ENCODE data around the gene ELMO1.

The ELMO1 gene

DNA sequence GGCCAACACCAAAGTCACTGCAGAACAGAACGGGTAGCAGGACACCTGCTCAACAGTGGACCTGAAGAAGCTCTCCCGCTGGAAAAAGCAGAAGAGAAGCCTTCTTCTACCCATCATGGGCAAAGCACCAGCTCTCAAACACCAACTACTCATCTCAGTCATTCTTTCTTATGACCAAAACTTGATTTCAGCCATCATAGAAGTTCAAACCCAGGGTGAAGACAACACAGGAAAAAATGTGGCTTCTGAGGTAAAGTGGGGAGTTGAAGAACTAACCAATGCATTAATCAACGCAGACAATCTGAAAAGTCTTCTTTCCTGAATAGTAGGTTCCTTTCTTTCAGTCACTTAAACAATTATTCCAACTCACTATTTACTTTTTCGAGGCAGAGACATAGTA is 83.3 kb downstream of the ELMO1 start:
- DNase-seq, result no peak

DNA sequence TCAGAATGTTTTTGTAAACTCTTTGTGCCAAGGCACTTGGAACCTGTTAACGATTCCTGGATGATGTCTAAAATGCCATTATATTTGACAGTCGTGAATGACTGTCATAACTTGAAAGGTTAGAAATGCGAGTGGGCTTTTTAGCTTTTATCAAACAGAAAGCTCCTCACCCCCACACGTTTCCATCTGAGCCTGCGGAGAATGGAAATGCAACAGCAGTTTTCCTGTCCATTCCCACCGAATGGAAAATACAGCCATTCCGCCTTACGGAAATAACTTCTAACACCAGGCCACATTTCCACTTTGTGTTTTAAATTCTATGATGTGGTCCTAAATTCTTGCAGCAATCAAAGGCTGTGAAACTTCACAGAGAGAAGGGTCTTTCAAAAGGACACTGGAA is 83.8 kb downstream of the ELMO1 start:
- no peak for DNase-seq

DNA sequence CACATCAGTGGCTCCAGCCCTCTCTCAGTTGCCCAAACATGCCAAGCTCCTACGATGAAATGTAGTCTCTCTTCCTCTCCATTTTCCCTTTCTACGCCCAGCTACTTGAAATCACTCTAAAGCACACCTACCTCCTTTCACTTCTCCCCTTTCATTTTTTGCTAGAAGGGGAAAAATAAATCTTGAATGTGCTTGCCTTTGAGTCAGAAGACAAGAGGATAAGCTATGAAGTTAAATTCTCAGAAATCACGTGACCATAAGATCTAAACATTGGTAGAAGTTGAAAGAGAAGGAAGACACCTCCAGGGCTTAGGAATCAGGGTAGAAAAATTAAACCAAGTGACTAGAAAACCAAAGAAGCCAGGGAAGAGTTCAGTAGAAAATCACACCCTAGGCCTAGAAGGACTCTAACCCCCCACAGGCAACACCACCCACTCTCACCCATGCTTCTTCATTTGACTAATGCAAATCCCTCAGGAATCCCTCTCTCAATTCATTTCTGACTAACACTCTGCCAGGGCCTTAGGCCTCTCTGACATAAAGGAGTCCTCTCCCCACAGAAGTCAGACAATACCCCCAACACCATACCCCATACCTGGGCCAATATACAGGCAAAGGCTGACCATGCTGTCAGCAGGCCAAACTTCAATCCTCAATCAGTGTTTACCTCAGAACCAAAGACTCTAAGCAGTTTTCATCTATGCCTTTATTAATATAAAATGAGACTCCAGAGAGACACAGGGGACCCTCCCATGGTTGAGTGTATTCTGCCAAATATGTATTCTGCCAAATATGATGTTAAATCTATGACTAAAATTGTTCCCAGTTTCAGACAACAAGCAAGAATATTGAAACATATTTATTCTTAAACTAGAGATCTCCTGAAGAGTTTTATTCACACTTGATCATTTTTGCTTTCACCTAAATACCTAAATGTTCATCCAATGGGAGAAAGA is 84.8 kb downstream of the ELMO1 start:
- no peak for DNase-seq

DNA sequence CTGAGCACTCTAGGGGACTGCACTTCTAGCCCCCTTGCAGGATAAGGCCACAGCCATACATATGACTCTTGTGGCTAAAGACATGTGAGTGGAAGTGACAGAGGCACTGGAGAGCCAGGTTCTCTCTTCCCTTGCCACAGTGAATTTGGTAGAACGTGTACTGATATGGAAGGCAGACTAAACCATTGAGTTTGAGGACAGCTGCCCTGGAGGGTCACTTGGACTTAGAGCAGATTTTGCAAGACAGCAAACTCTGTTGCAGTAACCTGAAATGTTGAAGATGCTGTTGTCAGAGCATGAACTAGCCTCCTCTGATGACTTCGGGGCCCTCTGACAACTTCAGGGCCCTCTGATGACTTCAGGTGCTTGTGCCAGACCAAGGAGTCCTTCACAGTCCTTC is 85.9 kb downstream of the ELMO1 start:
- DNase-seq, result no peak

DNA sequence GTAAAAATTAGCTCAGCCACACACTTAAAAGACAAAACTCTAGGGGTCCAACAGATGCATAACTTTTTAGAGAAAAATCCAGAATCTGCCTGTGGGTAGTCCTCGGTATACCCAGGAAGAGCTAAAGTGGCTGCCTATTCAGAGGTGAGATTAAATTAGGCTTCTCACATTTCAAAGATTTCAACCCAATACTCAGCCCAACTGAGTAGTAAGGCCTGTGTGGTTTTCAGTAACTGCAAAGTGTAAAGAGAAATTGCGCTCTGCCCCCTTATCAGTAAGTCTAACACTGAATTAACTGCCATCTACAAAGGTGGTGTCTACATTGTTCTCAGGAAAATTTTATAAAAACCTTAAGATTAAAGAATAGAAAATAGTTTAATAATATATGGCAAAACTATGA is 88.2 kb downstream of the ELMO1 start:
- no peak for DNase-seq

DNA sequence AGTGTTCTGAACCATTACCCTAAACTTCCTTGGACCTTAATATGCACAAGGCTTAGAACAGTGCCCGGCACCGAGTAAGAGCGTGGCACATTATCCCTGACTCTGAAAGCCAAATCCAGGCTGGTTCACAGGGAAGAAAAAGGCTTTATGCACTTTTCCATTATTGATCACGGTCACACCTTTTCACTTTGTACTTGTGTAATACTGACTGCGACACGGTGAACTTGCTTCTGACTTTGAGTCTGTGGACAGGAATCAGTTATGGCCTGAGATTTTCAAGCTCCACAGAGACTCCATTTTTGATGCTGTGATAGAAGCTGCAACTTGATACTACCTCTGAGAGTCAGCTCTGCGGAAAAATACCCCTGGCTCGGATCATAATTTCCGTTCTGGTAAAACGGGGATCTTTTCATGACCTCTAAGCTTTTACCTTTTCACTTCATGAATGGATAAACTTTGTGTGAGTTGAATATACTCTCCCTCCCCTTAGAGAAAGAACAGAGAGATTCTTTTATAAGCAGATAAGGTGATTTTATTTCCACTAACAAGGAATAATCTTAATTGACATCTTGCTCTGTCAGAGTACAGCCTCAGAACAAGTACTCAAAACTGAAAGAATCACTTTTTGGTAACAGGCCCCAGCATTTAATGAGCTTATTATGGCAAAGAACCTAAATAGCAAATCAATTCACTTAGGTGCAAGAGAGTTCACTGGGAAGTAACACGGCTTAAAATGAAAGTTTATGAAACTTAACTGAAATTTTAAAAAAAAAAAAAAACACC is 88.8 kb downstream of the ELMO1 start:
- DNase-seq, result no peak

DNA sequence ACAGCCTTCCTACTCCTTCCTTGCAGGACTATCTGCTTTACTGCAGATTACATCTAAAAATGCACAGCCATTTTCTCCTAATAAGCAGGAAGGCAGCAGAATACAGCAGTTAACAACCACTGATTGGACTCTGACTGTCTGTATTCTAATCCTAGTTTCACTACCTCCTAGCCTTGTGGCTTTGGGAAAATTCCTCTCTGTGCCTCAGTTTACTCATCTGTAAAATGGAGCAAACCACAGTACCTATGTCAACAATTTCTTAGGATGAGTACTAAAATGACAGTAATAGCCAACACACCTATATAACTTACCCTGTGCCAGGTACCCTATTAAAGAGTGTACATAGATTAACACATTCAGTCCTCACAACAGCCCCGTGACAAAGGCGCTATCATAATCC is 89.5 kb downstream of the ELMO1 start:
- no peak for DNase-seq

DNA sequence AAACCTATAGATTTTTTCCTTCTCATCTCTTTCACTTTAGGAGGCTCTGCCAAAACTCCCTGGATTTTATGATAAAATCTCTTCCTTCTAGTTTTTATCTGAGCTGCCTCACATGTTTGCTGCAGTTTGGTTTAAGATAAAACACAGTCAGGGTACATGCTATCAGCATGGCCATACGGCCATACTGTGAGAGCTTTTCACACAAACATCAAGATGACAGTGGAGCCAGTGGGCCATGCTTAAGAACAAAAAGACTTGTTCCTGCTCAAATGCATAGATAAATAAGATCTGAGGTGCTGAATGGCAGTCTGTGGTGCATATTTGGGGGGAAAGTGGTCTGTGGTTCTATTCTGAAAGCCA is 91.0 kb downstream of the ELMO1 start:
- DNase-seq, result no peak

DNA sequence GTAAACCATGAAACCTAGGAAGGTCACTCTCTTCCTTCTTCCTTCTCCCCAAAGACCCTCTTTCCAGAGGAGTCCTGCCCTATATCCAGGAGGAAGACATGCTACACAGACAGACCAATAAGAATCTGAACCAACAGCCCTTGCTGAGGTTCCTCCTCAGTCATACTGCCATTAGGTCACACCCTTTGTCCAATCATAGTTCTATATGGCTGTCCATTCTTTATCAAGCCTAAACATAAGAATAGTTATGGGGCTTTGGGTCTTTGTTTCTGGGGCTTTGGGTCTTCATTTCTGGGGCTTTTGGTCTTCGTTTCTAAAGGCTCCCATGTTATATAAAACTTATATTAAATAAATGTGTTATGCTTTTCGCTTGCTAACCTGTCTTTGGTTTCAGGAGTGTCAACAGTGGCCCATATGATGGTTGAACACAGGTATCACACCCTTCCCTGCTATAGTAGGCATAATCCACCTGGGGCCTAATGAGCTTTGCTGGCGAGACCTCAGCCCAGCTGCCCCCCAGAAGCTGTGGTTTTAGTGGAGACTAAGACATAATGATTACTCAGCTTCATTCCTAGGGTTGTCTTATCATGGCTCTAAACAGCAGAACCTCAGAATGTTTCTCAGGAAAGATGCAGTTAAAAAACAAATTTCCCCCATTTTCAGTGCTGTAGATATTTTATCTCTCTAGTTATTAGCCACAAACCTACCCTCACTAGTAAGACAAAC is 91.6 kb downstream of the ELMO1 start:
- no peak for DNase-seq

DNA sequence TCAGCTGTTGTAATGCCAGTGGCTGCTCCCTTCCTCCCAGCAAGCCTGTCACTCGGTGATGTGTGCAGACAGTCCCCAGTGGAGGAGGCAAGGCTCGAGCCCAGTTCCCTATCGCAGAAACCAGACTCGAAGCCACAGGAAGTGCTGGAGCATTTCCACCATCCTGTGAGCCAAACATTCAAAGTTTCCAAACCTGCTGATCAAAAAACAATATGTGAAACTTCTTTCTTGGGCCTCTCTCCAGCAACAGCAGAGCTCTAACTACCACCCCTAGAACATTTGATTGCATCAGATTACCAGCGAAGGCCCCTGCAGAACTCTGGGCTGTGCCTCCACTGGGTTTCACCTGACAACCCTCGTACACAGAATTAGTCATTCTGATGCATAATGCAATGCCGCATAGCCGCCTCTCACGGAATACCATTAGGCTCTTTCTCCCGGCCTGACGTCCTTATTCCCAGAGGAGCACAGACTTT is 94.0 kb downstream of the ELMO1 start:
- DNase-seq, result no peak

DNA sequence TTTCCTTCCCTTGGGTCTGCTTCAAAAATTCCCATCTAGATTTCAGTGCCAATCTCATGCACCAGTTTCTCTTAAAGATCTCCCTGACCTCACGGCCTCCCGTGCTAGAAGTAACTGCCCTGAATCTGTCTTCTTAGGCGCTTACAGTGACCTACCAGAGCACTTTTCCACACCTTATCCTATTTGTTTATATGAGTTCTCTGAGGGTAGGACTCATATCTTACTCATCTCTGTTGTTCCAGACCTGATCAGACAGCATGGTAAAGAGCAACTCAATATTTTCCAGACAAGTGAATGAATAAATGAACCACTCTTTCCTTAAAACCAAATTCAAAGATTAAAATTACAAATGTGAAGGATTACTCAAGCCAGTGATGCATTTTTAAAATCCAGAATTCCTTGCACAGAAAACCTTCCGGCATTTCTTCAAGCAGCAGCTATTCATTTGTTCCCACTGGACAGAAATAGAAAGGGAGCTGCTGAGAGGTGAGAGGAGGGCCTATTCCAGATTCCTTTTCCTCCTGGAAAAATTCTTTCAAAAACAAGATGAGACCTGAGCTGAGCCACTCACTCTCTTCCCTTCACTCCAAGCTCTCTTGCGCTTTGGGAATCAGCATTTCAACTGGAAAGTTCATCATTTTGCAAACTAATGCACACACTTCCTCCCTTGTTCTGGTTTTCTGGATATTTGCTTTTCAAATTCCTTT is 94.6 kb downstream of the ELMO1 start:
- no peak for DNase-seq

DNA sequence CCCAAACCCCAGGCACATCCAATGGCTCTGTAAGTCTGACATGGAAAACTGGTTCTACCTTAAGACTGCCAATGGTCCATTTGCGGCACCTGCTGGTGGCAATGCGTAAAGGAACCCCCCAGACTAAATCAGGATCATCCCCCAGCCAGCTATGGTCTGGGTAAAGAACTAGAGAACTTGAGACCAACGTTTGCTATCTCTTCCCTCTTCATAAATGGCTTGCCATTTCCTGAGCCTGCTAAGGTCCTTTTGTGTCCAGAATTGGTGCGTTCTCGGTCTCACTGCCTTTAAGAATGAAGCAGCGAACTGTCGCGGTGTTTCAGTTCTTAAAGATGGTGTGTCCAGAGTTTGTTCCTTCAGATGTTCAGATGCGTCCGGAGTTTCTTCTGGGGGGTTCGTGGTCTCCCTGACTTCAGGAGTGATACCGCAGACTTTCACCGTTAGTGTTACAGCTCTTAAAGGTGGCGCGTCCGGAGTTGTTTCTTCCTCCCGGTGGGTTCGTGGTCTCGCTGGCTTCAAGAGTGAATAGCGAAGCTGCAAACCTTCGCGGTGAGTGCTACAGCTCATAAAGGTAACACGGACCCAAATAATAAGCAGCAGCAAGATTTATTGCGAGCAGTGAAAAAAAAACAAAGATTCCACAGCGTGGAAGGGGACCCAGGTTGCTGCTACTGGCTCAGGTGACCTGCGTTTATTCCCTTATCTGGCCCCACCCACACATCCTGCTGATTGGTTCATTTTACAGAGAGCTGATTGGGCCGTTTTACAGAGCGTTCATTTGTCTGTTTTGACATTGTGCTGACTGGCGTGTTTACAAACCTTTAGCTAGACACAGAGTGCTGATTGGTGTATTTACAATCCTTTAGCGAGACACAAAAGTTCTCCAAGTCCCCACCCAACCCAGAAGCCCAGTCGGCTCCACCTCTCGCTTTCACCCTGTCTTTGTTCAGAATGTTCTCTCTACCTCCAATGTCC is 95.4 kb downstream of the ELMO1 start:
- peak; percentile 67 for DNase-seq

DNA sequence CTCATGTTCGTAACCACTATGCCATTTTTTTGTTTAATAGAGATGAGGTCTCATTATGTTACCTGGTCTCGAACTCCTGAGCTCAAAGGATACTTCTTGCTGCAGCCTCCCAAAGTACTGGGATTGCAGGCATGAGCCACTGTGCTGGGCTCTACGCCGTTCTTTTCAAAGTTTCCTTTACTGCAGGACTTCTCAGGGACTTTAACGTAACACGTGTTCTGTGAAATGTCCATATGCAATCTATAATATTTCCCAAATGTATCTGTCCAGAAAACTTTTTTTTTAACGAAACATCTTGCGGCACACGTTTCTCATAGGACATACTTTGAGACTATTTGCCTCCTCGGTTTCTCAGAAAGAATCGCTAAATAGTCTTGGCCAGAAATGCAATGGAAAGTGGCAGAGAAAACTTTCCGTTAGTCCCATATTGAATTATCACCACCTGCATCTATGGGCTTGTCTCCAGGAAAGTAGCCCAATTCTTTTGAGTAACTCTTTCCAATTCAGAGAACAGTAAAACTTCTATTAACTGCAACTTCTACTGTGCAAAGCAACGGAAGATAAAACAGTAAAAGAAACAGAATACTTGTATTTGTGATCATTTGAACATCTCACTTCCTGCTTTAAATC is 96.3 kb downstream of the ELMO1 start:
- no peak for DNase-seq

DNA sequence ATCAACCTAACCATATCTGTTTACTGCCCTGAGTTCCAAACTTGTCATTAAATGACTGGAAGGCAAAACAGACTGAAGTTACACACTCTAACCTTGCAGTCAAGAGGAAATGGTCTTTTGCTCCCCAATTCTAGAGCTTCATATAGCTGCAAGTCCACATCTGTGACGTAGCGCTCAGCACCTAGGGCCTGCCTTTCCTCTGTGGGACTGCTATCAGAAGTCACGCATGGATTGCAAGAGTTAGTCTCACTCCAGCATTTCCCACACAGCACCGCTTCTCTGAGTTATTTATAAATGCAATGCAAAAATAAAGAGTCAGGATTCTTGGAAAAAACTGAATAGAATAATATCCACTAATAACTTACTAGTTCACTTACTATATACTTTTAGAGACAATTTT is 96.9 kb downstream of the ELMO1 start:
- no peak for DNase-seq

DNA sequence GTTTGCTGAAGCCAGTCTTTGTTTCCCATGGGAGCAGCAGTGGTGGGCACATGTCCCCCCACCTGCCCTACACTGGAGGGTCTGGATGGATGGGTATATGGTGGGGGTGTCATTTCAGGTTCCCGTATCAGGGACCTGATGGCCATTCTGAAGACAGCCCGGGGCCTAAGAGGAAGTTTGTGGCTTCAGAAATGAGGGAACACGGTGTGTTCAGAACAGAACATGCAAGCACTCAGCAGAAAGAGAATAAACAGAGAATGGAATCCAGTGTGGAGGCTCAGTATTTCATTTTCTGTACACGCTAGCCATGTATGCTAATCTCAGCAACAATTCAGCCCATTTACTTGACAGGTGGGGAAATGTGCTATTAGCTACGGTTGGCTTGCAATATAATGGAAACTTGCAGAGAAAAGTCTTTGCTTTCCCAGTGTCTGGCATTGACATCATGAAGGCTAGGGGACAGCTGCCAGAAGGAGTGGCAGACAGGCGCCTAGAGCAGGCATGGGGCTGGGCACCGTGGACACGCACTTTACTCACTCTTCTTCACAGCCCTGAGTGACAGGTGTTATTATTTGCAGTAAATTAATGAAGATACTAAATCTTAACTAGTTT is 98.6 kb downstream of the ELMO1 start:
- DNase-seq, result no peak

DNA sequence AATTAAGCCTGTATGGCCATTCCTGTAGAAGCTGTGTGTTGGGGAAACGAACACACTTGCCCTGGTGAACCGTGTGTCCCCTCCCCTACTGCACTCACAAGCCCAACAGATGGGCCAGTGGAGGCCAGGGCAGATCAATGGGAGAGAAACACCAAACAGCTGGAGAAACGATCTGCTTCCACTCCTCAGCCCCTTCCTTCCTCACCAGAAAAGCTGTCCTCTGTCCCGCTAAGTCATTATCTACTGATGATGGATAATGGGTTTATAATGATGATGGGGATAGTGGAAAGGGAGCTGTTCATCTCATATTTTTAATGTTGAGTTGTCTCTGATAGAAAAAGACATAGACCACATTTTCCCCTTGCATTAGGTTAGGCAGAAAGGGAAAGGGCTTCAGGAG is 99.7 kb downstream of the ELMO1 start:
- DNase-seq, result no peak

DNA sequence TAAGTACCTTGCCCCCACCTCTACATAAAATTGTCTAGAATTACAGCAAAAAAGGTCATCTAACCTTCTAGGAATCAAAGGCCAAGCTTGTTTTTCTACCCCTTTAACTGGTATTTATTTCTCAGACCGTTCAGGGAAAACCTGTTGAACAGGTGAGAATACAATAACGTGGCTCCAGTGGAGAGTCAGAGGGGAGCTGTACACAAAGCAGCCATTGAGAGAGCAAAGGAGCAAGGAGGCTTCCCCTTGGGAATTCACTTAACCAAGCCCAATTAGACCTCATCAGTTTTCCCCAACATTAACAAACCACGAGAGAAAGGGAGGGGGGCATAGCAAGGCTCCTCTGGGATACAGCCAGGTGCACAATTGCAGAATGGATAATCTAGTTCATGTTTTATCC is 101.9 kb downstream of the ELMO1 start:
- DNase-seq, result no peak

DNA sequence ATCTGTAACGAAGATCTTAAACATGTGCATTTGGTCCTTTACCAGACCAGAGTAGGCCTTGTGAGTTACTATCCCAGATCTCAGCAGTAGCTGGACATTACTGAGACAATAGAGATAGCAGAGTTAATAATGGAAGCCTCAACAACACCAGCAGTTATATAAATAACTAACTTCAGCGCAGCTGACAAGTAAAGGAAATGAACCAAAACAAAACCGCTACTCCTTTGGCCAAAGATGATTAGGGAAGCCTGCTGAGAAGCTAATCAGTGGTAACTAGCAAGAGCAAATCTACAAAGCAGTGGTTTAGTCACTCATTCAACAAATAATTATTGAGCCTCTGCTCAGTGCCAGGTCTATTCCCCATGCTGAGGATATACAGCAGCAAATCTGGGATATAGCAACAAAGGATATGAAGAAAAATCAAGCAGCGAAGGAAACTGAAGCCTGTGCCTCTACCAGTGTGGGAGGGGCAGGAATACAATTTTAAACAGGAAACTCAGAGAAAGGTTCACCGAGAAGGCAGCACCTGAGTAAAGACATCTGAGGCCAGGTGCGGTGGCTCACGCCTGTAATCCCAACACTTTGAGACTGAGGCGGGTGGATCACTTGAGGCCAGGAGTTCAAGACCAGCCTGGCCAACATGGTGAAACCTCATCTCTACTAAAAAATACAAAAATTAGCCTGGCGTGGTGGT is 103.6 kb downstream of the ELMO1 start:
- DNase-seq, result no peak

DNA sequence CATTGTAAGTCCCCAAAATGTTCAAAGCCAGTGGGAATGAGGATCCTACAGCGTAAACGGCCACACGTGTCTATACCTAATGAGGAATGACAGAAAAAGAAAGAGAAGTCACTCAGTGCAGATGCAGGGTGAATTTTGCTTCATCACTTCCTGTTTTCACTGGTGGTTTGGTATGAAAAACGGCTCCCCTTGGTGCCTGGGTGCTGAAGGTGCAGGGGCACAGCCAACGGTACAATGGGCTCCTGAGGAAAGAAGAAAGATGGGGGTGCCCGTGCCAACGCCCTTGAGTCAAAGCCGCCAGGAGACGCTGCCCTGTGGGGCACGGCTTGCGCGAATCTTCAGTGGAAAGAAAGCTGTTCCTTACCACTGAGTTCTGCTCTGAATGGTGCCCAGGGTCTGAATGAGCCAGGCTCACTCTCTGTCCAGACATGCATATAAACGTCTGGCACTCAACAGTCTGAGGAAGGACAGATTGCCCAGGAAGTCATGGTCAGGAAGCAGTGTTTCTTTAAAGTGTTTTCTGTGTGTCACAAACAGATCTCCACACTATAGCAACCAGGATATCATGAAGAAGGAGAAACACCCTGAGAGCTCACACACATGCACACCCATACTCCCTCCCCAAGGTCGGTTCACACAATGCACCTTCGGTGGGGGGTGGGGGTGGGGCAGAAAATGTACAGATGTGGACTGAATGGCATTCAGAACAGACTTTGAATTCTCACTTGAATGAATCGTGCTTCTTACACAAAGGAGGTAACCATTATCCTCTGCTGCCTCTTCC is 105.8 kb downstream of the ELMO1 start:
- DNase-seq, result peak; percentile 66

Data from effector CD4-positive, alpha-beta T cell (primary cell).